Neural crest cell (in vitro differentiated cells): ENCODE data around the gene PRR9. TPM values are rescaled to one million over a fixed set of nuclear protein-coding genes. Genes with fewer than 3 reads are reported as not detected.
A peak's percentile ranks its signal among the peaks of the same experiment; 100 is the strongest.
"Not testable (repeated sequence)": the region's sequence is repeated elsewhere in the genome, so short reads cannot be mapped to it uniquely, and the experiment has no call there.

Experiments used
- DNase-seq: peaks from one replicate; pipeline ENCODE4 v3.0.0; 2021; ENCODE audit warnings: low read depth, mixed read lengths, low spot score
- H3K27ac Mint-ChIP-seq: one replicate; pipeline ENCODE4 v1.8.0; 2021; ENCODE audit warnings: mild to moderate bottlenecking, mixed read lengths; ENCODE audit not compliant: unreplicated experiment
- H3K27me3 Mint-ChIP-seq: 2 replicates; pipeline ENCODE4 v1.8.0; 2021; ENCODE audit warnings: low read depth, mild to moderate bottlenecking, mixed read lengths
- H3K36me3 Mint-ChIP-seq: 2 replicates; pipeline ENCODE4 v1.8.0; 2021; ENCODE audit warnings: low read depth, mild to moderate bottlenecking, mixed read lengths
- H3K4me1 Mint-ChIP-seq: 2 replicates; pipeline ENCODE4 v1.8.0; 2021; ENCODE audit warnings: mixed read lengths
- H3K4me3 Mint-ChIP-seq: one replicate; pipeline ENCODE4 v1.8.0; 2021; ENCODE audit warnings: mild to moderate bottlenecking, mixed read lengths
- H3K9me3 Mint-ChIP-seq: 2 replicates; pipeline ENCODE4 v1.8.0; 2021; ENCODE audit warnings: mixed read lengths
- CTCF ChIP-seq: fragments of 200-600 bp; sonication (generic); conservative IDR thresholded peaks from 2 replicates; pipeline ENCODE4 v1.5.0; 2021; ENCODE audit warnings: antibody characterized with exemption, mild to moderate bottlenecking
- total RNA-seq: library from RNA; stranded (reverse); gene quantifications from 2 replicates; pipeline ENCODE4 v1.2.1, GENCODE V29; 2021

The PRR9 gene
- total RNA-seq, 1 donor from 2014 or later: not detected

GRCh38 chr1:153217744-153218416, 496 bp downstream of the PRR9 start:
- Mint-ChIP-seq H3K4me3 (no peak overlapping the region), H3K27ac (no peak overlapping the region), H3K36me3 (no peaks in the 10 kb centered on the region), H3K9me3 (no peaks in the 10 kb centered on the region), H3K27me3 (peaks cover 28% of the 10 kb centered on the region), H3K4me1 (no peaks in the 10 kb centered on the region)
- no peak for DNase-seq
- TF ChIP-seq CTCF: no peak

- Mint-ChIP-seq H3K27me3 (peaks cover 35% of the 10 kb centered on the region), H3K36me3 (no peaks in the 10 kb centered on the region), H3K4me1 (no peaks in the 10 kb centered on the region), H3K27ac (no peak overlapping the region), H3K9me3 (no peaks in the 10 kb centered on the region), H3K4me3 (no peak overlapping the region)
- TF ChIP-seq CTCF: no peak
- DNase-seq: no peak
Measured at GRCh38 chr1:153220606-153221303, 3.4 kb downstream of the PRR9 start.

- H3K27me3 Mint-ChIP-seq: peaks cover 24% of the 10 kb centered on the region
- TF ChIP-seq CTCF: peak; percentile 80
- H3K36me3 Mint-ChIP-seq, H3K9me3 Mint-ChIP-seq, H3K4me3 Mint-ChIP-seq, H3K4me1 Mint-ChIP-seq, H3K27ac Mint-ChIP-seq: not testable (repeated sequence)
- peak; percentile 68 for DNase-seq
Measured at GRCh38 chr1:153223040-153223891, 5.9 kb downstream of the PRR9 start.

- H3K27ac Mint-ChIP-seq: no peak overlapping the region
- no peaks in the 10 kb centered on the region for H3K36me3 Mint-ChIP-seq
- no peaks in the 10 kb centered on the region for H3K9me3 Mint-ChIP-seq
- no peaks in the 10 kb centered on the region for H3K4me1 Mint-ChIP-seq
- H3K27me3 Mint-ChIP-seq: peaks cover 35% of the 10 kb centered on the region
- no peak overlapping the region for H3K4me3 Mint-ChIP-seq
- no peak for DNase-seq
- TF ChIP-seq CTCF: no peak
Measured at GRCh38 chr1:153227810-153228209, 10.4 kb downstream of the PRR9 start.

GRCh38 chr1:153228491-153228890, 11.1 kb downstream of the PRR9 start:
- H3K27me3 Mint-ChIP-seq: peaks cover 36% of the 10 kb centered on the region
- no peak for TF ChIP-seq CTCF
- no peak for DNase-seq
- H3K4me1 Mint-ChIP-seq: no peaks in the 10 kb centered on the region
- H3K4me3 Mint-ChIP-seq: no peak overlapping the region
- no peaks in the 10 kb centered on the region for H3K9me3 Mint-ChIP-seq
- no peaks in the 10 kb centered on the region for H3K36me3 Mint-ChIP-seq
- H3K27ac Mint-ChIP-seq: no peak overlapping the region
